Smooth muscle cell (in vitro differentiated cells): ENCODE measurements around the gene NCBP1. TPM values are rescaled to one million over a fixed set of nuclear protein-coding genes. Genes with fewer than 3 reads are reported as not detected.

Source experiments
- DNase-seq: peaks from one replicate; lab custom pipeline; 2025; ENCODE audit not compliant: unreplicated experiment; lab: John Stamatoyannopoulos, UW
- H2AFZ ChIP-seq: fragments of 200-600 bp; sonication (generic); 2 replicates; pipeline ENCODE4 v1.6.0; 2016; ENCODE audit warnings: antibody characterized with exemption, low read depth, mild to moderate bottlenecking
- H3F3A ChIP-seq: fragments of 200-600 bp; sonication (generic); 2 replicates; pipeline ENCODE4 v1.6.0; 2017; ENCODE audit warnings: antibody characterized with exemption, low read depth
- H3K27ac ChIP-seq: fragments of 200-600 bp; sonication (generic); 2 replicates; pipeline ENCODE4 v1.5.1; 2016; ENCODE audit warnings: low read depth, mild to moderate bottlenecking
- H3K27me3 ChIP-seq: fragments of 200-600 bp; sonication (generic); 2 replicates; pipeline ENCODE4 v1.6.1; 2016; ENCODE audit warnings: low read depth, mild to moderate bottlenecking
- H3K36me3 ChIP-seq: fragments of 200-600 bp; sonication (generic); 2 replicates; pipeline ENCODE4 v1.5.1; 2016; ENCODE audit warnings: low read depth
- H3K4me1 ChIP-seq: fragments of 200-600 bp; sonication (generic); 2 replicates; pipeline ENCODE4 v1.5.1; 2016; ENCODE audit warnings: low read depth
- H3K4me2 ChIP-seq: fragments of 200-600 bp; sonication (generic); 2 replicates; pipeline ENCODE4 v1.6.0; 2016; ENCODE audit warnings: mild to moderate bottlenecking
- H3K4me3 ChIP-seq: fragments of 200-600 bp; sonication (generic); 2 replicates; pipeline ENCODE4 v1.5.1; 2016; ENCODE audit warnings: mild to moderate bottlenecking
- H3K79me2 ChIP-seq: fragments of 200-600 bp; sonication (generic); 2 replicates; pipeline ENCODE4 v1.6.0; 2016; ENCODE audit warnings: low read depth, mild to moderate bottlenecking
- H3K9ac ChIP-seq: fragments of 200-600 bp; sonication (generic); 2 replicates; pipeline ENCODE4 v1.6.0; 2016; ENCODE audit warnings: low read depth
- H3K9me3 ChIP-seq: fragments of 200-600 bp; sonication (generic); replicated peaks from 2 replicates; pipeline ENCODE4 v1.5.1; 2016; ENCODE audit warnings: low read depth
- H4K20me1 ChIP-seq: fragments of 200-600 bp; sonication (generic); 2 replicates; pipeline ENCODE4 v1.6.0; 2016; ENCODE audit warnings: low read depth
- WGBS: methylation state at CpG from one replicate; pipeline ENCODE4 v1.1.7; 2016; ENCODE audit warnings: low lambda C conversion rate; 5-methylcytosine and 5-hydroxymethylcytosine counted together
- polyA plus RNA-seq: library from polyadenylated mRNA; unstranded; fragments of >200 nt; fragmentation: Nextera tagmentation; extraction: Ambion mirVana; gene quantifications from 2 replicates; pipeline ENCODE4 v1.2.1, GENCODE V29; 2016
- total RNA-seq: library from RNA; depleted of rRNA; stranded (reverse); fragments of >200 nt; gene quantifications from 2 replicates; pipeline ENCODE4 v1.2.3, GENCODE V29; 2014
- TF ChIP-seq, protein P1 (sequence below): fragments of 200-600 bp; sonication (generic); IDR thresholded peaks from 2 replicates; pipeline ENCODE4 v1.5.1; 2017; ENCODE audit warnings: borderline replicate concordance, mild to moderate bottlenecking, antibody characterized with exemption; ENCODE audit not compliant: insufficient read depth, poor library complexity, severe bottlenecking

NCBP1 gene
- total and polyA plus RNA-seq, 2 experiments from 2014 or later: 21.2 to 29.5 TPM

DNA sequence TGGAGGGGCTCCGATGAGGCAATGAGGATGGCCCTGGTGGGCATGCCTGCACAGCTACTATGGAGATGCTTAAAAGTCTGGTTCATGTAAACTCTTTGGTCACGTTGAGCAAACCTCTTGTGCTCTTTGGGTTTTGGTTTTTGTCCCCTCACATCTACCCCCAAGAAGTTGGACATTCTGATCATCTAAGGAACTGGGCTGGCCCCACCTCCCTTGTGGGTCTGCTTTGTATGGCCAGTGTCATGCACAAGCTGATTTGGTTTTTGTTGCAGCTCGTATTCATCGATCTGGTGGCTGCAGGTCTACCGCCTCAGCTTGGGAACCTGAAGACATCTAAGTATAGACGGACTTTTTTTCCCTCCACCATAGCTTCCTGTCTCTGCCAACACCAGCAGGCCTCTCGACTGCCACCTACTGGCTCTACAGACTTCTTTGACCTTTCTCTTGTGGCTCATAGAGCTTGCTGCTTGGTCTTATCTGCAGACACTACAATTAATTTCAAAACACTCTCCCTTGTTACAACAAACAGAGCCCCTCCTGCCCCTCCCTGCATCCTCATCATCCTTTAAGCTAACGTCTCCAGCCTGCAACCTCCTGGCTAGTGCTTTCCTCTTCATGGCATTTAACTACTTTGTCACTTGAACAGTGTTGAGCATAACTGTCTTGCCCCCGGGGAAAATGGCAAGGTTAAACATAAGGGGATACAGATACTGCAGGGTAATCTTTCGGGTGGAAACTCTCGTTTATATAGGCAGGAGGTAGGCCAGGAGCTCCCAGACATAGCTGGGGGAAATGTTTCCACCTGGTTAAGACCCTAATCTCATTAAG lies 34.9 kb upstream of the NCBP1 start:
- no peaks in the 10 kb centered on the region for H4K20me1 ChIP-seq
- TF ChIP-seq, protein P1, sequence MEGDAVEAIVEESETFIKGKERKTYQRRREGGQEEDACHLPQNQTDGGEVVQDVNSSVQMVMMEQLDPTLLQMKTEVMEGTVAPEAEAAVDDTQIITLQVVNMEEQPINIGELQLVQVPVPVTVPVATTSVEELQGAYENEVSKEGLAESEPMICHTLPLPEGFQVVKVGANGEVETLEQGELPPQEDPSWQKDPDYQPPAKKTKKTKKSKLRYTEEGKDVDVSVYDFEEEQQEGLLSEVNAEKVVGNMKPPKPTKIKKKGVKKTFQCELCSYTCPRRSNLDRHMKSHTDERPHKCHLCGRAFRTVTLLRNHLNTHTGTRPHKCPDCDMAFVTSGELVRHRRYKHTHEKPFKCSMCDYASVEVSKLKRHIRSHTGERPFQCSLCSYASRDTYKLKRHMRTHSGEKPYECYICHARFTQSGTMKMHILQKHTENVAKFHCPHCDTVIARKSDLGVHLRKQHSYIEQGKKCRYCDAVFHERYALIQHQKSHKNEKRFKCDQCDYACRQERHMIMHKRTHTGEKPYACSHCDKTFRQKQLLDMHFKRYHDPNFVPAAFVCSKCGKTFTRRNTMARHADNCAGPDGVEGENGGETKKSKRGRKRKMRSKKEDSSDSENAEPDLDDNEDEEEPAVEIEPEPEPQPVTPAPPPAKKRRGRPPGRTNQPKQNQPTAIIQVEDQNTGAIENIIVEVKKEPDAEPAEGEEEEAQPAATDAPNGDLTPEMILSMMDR: peak; percentile 77
- H3K4me3 ChIP-seq: no peak overlapping the region
- H3K27me3 ChIP-seq: no peaks in the 10 kb centered on the region
- no peak overlapping the region for H2AFZ ChIP-seq
- 42% methylated on average over 11 of the region's 11 CpGs for whole genome bisulfite sequencing
- H3K36me3 ChIP-seq: no peaks in the 10 kb centered on the region
- no peaks in the 10 kb centered on the region for H3K4me1 ChIP-seq
- H3K4me2 ChIP-seq: no peak overlapping the region
- peak; percentile 7 for DNase-seq
- H3K9me3 ChIP-seq: no peaks in the 10 kb centered on the region
- no peak overlapping the region for H3K9ac ChIP-seq
- no peaks in the 10 kb centered on the region for H3K79me2 ChIP-seq
- H3K27ac ChIP-seq: no peak overlapping the region
- peaks cover 6% of the 10 kb centered on the region for H3F3A ChIP-seq

DNA sequence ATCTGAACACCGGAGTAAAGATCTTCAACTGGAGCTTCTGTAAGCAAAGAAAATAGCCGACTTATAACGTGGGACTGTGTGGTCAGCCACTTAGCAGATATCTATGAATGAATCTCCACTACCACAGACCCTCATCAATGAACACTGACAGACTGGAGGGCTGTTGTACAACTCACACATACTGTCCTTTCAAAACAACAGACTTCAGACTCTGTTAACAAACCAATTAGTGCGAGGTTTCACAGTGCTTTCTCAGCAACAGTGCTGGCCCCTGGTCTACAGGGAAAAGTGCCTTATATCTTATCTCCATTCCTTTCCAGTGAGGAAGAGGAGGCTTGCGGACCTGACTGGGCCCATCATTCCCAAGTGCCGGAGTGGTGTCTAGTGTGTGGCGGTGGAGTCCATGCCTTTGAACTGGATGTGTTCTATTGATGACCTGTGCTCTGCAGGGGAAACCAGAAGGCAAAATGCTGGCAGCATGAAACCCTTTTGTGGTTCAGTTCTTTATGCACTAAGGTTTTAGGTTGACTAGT lies 34.2 kb upstream of the NCBP1 start:
- TF ChIP-seq, protein P1: no peak
- no peak overlapping the region for H3K4me3 ChIP-seq
- no peak overlapping the region for H2AFZ ChIP-seq
- DNase-seq: no peak
- H3K4me2 ChIP-seq: no peak overlapping the region
- no peaks in the 10 kb centered on the region for H4K20me1 ChIP-seq
- no peak overlapping the region for H3K9ac ChIP-seq
- H3K27me3 ChIP-seq: no peaks in the 10 kb centered on the region
- H3K27ac ChIP-seq: no peak overlapping the region
- H3K36me3 ChIP-seq: no peaks in the 10 kb centered on the region
- H3K4me1 ChIP-seq: no peaks in the 10 kb centered on the region
- no peaks in the 10 kb centered on the region for H3K79me2 ChIP-seq
- no peaks in the 10 kb centered on the region for H3K9me3 ChIP-seq
- whole genome bisulfite sequencing: 64% methylated on average over 7 of the region's 7 CpGs
- peaks cover 6% of the 10 kb centered on the region for H3F3A ChIP-seq

DNA sequence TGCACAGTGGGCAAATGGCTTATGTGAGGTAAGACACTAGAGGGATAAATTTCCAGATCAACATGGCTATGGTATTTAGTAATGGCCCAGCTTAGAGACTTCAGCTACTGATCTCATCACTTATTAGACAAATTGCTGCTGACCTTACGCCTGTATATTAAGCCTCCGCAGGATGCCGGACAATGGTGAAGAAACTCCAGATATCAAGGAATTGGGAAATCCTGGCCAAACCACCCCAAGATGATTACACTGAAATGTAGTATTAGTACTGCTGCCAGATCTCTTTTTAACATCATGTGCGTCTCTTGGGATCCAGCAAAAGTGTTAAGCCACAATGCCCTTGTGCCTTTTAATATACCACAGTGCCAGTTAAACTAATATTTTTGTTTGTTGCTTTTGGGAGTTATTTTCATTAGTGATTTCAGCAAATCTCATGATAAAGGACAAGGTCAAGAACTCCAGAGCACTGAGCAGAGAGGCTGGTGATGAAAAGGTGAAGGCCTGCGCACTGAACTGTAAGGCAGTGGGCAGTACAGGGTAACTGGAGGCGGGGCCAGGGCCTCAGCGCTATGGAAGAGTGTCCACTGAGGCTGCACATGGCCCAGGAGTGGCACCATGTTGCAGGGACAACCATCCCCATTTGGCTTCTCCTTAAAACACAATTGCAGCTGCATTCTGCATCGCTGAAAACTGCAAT lies 32.9 kb upstream of the NCBP1 start:
- no peak overlapping the region for H3K27ac ChIP-seq
- H3K27me3 ChIP-seq: no peaks in the 10 kb centered on the region
- WGBS: 95% methylated on average over 8 of the region's 8 CpGs
- H3K4me2 ChIP-seq: no peak overlapping the region
- no peak overlapping the region for H3K4me3 ChIP-seq
- H3K9me3 ChIP-seq: no peaks in the 10 kb centered on the region
- TF ChIP-seq, protein P1: no peak
- H3F3A ChIP-seq: peaks cover 6% of the 10 kb centered on the region
- H3K9ac ChIP-seq: no peak overlapping the region
- H3K4me1 ChIP-seq: no peaks in the 10 kb centered on the region
- DNase-seq: no peak
- H2AFZ ChIP-seq: no peak overlapping the region
- no peaks in the 10 kb centered on the region for H3K79me2 ChIP-seq
- no peaks in the 10 kb centered on the region for H4K20me1 ChIP-seq
- peaks cover 4% of the 10 kb centered on the region for H3K36me3 ChIP-seq
